KMS-11 (cell line): Measurements from ENCODE around the gene INHBB.

Source experiments
- H2AFZ ChIP-seq: fragments of 200-600 bp; sonication (generic); 2 replicates; pipeline ENCODE4 v1.6.1; 2016; ENCODE audit warnings: antibody characterized with exemption, mixed run types, low read depth
- H3K27ac ChIP-seq: fragments of 200-600 bp; sonication (generic); 2 replicates; pipeline ENCODE4 v1.6.1; 2016; ENCODE audit warnings: mild to moderate bottlenecking, mixed run types
- H3K27me3 ChIP-seq: fragments of 200-600 bp; sonication (generic); 2 replicates; pipeline ENCODE4 v1.6.1; 2017; ENCODE audit warnings: mild to moderate bottlenecking, low read depth, mixed run types, moderate library complexity; ENCODE audit not compliant: insufficient read depth
- H3K36me3 ChIP-seq: fragments of 200-600 bp; sonication (generic); 2 replicates; pipeline ENCODE4 v1.6.1; 2017; ENCODE audit warnings: mild to moderate bottlenecking, mixed run types; ENCODE audit not compliant: insufficient read depth
- H3K4me1 ChIP-seq: fragments of 200-600 bp; sonication (generic); 2 replicates; pipeline ENCODE4 v1.6.1; 2016; ENCODE audit warnings: mild to moderate bottlenecking, low read depth, mixed run types; ENCODE audit not compliant: poor library complexity, severe bottlenecking
- H3K4me2 ChIP-seq: fragments of 200-600 bp; sonication (generic); 2 replicates; pipeline ENCODE4 v1.7.0; 2016; ENCODE audit warnings: mild to moderate bottlenecking, mixed run types
- H3K4me3 ChIP-seq: fragments of 200-600 bp; sonication (generic); IDR thresholded peaks from 2 replicates; pipeline ENCODE4 v1.6.1; 2017; ENCODE audit warnings: low read depth, low read length, mixed read lengths; ENCODE audit not compliant: insufficient read depth
- H3K79me2 ChIP-seq: fragments of 200-600 bp; sonication (generic); 2 replicates; pipeline ENCODE4 v1.6.1; 2016; ENCODE audit warnings: low read depth, mixed run types; ENCODE audit not compliant: insufficient read depth
- H3K9ac ChIP-seq: fragments of 200-600 bp; sonication (generic); 2 replicates; pipeline ENCODE4 v1.6.1; 2016; ENCODE audit warnings: mild to moderate bottlenecking, mixed run types
- H4K20me1 ChIP-seq: fragments of 200-600 bp; sonication (generic); 2 replicates; pipeline ENCODE4 v1.6.1; 2016; ENCODE audit warnings: mild to moderate bottlenecking, mixed run types; ENCODE audit not compliant: insufficient read depth
- TF ChIP-seq, protein P1 (sequence below): fragments of 200-600 bp; sonication (generic); conservative IDR thresholded peaks from 2 replicates; pipeline ENCODE4 v1.6.1; 2017; ENCODE audit warnings: low read depth, mild to moderate bottlenecking, antibody characterized with exemption, low read length, moderate library complexity, mixed read lengths

INHBB gene

DNA sequence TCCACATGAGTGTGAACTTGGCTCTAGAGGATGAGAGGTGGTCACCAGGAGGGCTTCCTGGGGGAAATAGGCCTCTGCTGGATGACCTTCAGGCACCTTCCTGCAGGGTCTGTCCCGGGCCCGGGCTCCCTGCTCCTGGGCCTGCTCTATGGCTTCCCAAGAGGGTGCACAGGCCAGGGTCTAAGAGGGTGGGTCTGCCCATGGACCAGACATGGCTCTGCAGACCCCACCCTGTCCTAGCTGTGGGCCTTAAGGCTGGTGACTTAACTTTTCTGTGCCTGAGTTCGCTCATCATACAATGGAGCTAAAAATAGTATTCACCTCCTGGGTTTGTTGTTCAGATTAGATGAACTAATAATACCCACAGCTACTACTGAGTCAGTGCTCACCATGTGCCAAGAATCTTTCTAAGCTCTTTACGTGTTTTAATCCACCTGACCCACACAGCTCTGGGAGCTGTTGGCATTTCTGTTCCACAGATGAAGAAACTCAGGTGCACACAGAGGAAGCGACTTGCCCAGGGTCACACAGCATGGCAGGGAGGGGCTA, 14.4 kb downstream of the INHBB start:
- Histone ChIP-seq H3K4me1 (no peaks in the 10 kb centered on the region), H3K9ac (no peak overlapping the region), H4K20me1 (no peaks in the 10 kb centered on the region), H3K4me2 (no peak overlapping the region), H3K27me3 (no peaks in the 10 kb centered on the region), H2AFZ (no peak overlapping the region), H3K36me3 (no peaks in the 10 kb centered on the region), H3K27ac (no peak overlapping the region), H3K79me2 (no peaks in the 10 kb centered on the region), H3K4me3 (no peak overlapping the region)
- TF ChIP-seq, protein P1, sequence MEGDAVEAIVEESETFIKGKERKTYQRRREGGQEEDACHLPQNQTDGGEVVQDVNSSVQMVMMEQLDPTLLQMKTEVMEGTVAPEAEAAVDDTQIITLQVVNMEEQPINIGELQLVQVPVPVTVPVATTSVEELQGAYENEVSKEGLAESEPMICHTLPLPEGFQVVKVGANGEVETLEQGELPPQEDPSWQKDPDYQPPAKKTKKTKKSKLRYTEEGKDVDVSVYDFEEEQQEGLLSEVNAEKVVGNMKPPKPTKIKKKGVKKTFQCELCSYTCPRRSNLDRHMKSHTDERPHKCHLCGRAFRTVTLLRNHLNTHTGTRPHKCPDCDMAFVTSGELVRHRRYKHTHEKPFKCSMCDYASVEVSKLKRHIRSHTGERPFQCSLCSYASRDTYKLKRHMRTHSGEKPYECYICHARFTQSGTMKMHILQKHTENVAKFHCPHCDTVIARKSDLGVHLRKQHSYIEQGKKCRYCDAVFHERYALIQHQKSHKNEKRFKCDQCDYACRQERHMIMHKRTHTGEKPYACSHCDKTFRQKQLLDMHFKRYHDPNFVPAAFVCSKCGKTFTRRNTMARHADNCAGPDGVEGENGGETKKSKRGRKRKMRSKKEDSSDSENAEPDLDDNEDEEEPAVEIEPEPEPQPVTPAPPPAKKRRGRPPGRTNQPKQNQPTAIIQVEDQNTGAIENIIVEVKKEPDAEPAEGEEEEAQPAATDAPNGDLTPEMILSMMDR: no peak

DNA sequence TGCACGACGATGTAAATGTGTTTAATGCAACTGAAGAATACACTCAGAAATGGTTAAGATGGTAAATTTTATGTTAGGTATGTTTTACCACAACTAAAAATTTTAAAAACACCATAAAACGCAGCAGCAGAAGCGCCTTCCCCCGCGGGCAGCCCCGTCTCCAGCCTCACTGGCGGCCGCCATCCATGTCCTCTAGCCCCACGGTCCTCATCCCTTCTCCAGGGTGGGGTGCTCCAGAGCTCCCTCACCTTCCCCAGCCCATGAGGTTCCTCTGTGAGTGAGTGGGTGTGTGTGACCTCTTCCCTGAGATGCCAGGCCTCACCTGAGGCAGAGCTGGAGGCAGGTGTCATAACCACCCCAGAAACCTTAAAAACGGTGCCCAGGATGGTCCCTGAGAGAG, 17.0 kb downstream of the INHBB start:
- Histone ChIP-seq H3K27ac (no peak overlapping the region), H3K4me2 (no peak overlapping the region), H3K4me1 (no peaks in the 10 kb centered on the region), H2AFZ (no peak overlapping the region), H3K79me2 (no peaks in the 10 kb centered on the region), H3K36me3 (no peaks in the 10 kb centered on the region), H3K9ac (no peak overlapping the region), H3K4me3 (no peak overlapping the region), H3K27me3 (no peaks in the 10 kb centered on the region), H4K20me1 (no peaks in the 10 kb centered on the region)
- TF ChIP-seq, protein P1: no peak

DNA sequence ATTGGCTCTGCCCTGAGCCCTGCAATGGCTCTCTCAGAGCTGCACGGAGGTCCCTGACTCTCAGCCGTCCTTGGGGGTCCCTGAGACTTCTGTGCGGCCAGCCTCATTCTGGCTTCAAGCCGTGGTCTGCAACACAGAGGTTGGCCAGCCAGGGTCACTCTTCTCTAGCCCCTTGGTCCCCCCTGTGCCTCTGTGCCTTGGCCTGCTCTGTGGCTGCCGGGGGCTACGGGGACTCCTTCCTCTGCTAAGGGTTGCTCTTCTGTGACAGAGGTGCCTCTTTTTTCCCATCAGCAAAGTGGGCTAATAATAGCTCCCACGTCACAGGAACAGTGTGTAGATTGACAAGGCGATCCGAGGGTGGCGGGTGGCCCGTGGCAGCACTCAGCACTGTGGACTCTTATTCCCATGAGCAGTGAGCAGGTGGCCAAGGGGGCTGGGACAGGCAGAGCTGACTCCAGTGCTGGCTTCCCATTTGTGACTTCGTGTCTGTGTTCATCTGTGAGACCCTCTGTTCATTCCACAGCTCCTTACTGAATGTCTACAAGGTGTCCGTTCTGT, 19.4 kb downstream of the INHBB start:
- Histone ChIP-seq H2AFZ (no peak overlapping the region), H3K27ac (no peak overlapping the region), H3K4me3 (no peak overlapping the region), H3K9ac (no peak overlapping the region), H3K27me3 (no peaks in the 10 kb centered on the region), H3K36me3 (no peaks in the 10 kb centered on the region), H3K4me1 (no peaks in the 10 kb centered on the region), H3K4me2 (no peak overlapping the region), H3K79me2 (no peaks in the 10 kb centered on the region), H4K20me1 (no peaks in the 10 kb centered on the region)
- TF ChIP-seq, protein P1: no peak

DNA sequence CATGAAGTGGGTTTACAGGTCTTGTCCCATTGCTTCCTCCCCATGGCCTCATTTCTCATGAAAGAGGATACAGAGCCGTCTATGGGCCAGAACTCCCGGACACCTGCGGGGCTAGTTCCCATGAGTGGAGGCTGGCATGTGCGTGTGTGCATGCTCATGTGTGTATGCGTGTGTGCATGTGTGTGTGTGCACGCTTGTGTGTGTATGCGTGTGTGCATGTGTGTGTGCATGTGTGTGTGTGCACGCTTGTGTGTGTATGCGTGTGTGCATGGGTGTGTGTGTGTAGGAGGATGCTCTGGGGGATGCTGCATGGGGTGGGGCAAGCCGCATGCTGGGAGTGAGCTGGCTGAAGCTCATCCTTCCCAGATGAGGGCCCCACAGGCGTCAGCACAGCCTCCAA, 20.8 kb downstream of the INHBB start:
- Histone ChIP-seq H3K79me2 (no peaks in the 10 kb centered on the region), H3K4me2 (no peak overlapping the region)
- TF ChIP-seq, protein P1: no peak

More for the DNA sequence above, 20.8 kb downstream of the INHBB start:
- Histone ChIP-seq H3K27ac (no peak overlapping the region), H3K4me1 (no peaks in the 10 kb centered on the region), H3K4me3 (no peak overlapping the region), H3K27me3 (no peaks in the 10 kb centered on the region), H3K9ac (no peak overlapping the region), H2AFZ (no peak overlapping the region), H4K20me1 (no peaks in the 10 kb centered on the region), H3K36me3 (no peaks in the 10 kb centered on the region)
